OCI-LY7 (cell line): ENCODE data around the gene RREB1. TPM values are rescaled to one million over a fixed set of nuclear protein-coding genes. Genes with fewer than 3 reads are reported as not detected.

Experiments
- BruUV-seq: library from RNA; stranded (reverse); fragments of 400-500 nt; replicated peaks from 2 replicates; lab custom pipeline; 2021; lab: Mats Ljungman, UMichigan
- CTCF ChIA-PET: fragments of 300-600 bp; sonication (Branson Sonifier 250); formaldehyde crosslinking; loops from one replicate; lab custom pipeline; 2022; ENCODE audit warnings: antibody characterized with exemption; ENCODE audit not compliant: unreplicated experiment; lab: Charles Lee
- POLR2A ChIA-PET: fragments of 300-600 bp; sonication (Branson Sonifier 250); formaldehyde crosslinking; loops from one replicate; lab custom pipeline; 2022; ENCODE audit warnings: antibody characterized with exemption; lab: Charles Lee
- DNase-seq: peaks from one replicate; pipeline ENCODE4 v3.0.0-alpha.2; 2015; ENCODE audit warnings: low spot score
- H2AFZ ChIP-seq: fragments of 200-600 bp; sonication (generic), shearing (Covaris generic); 2 replicates; pipeline ENCODE4 v1.6.1; 2014; ENCODE audit warnings: mild to moderate bottlenecking, antibody characterized with exemption, low read length, moderate library complexity
- H3K27ac ChIP-seq: fragments of 200-600 bp; sonication (generic); 2 replicates; pipeline ENCODE4 v1.5.1; 2014; ENCODE audit warnings: mixed run types, low read depth, mild to moderate bottlenecking, moderate library complexity, low read length, inconsistent platforms; ENCODE audit not compliant: poor library complexity, severe bottlenecking
- H3K36me3 ChIP-seq: fragments of 200-600 bp; sonication (generic); 2 replicates; pipeline ENCODE4 v1.6.1; 2014; ENCODE audit warnings: mild to moderate bottlenecking, antibody characterized with exemption, low read length, moderate library complexity, mixed read lengths; ENCODE audit not compliant: insufficient read depth
- H3K4me1 ChIP-seq: fragments of 200-600 bp; sonication (generic); 2 replicates; pipeline ENCODE4 v1.5.1; 2014; ENCODE audit warnings: mild to moderate bottlenecking, low read length; ENCODE audit not compliant: insufficient read depth, poor library complexity, severe bottlenecking
- H3K4me2 ChIP-seq: fragments of 200-600 bp; sonication (generic); 2 replicates; pipeline ENCODE4 v1.6.1; 2014; ENCODE audit warnings: mild to moderate bottlenecking, low read length
- H3K4me3 ChIP-seq: fragments of 200-600 bp; sonication (generic); 2 replicates; pipeline ENCODE4 v1.5.1; 2014; ENCODE audit warnings: mild to moderate bottlenecking, low read depth, low read length; ENCODE audit not compliant: poor library complexity, severe bottlenecking
- H3K79me2 ChIP-seq: fragments of 200-600 bp; sonication (generic); 2 replicates; pipeline ENCODE4 v1.6.1; 2016; ENCODE audit warnings: low read depth, mild to moderate bottlenecking, low read length, moderate library complexity, mixed read lengths; ENCODE audit not compliant: insufficient read depth
- H3K9me2 ChIP-seq: fragments of 200-600 bp; sonication (generic); 2 replicates; pipeline ENCODE4 v1.6.1; 2016; ENCODE audit warnings: mild to moderate bottlenecking, low read length, mixed read lengths; ENCODE audit not compliant: insufficient read depth
- H3K9me3 ChIP-seq: fragments of 200-600 bp; sonication (generic); 2 replicates; pipeline ENCODE4 v1.6.1; 2014; ENCODE audit warnings: mild to moderate bottlenecking, mixed run types, low read length, mixed read lengths
- H4K20me1 ChIP-seq: fragments of 200-600 bp; sonication (generic); 2 replicates; pipeline ENCODE4 v1.6.1; 2014; ENCODE audit warnings: mild to moderate bottlenecking, antibody characterized with exemption, low read length, moderate library complexity, mixed read lengths; ENCODE audit not compliant: insufficient read depth
- CTCF ChIP-seq: fragments of 200-600 bp; sonication (generic); conservative IDR thresholded peaks from 2 replicates; pipeline ENCODE4 v1.5.1; 2014; ENCODE audit warnings: mild to moderate bottlenecking, antibody characterized with exemption, low read length, moderate library complexity, mixed read lengths
- EZH2phosphoT487 ChIP-seq: fragments of 200-600 bp; sonication (generic); IDR thresholded peaks from 2 replicates; pipeline ENCODE4 v1.6.1; 2018; ENCODE audit warnings: low read depth, borderline replicate concordance, mild to moderate bottlenecking, mixed run types, antibody characterized with exemption, low read length, moderate library complexity, mixed read lengths
- intact Hi-C: fragments of 100-400 bp; cut with micrococcal nuclease; formaldehyde crosslinking; loops from one replicate; pipeline ENCODE4 v1.10.0; 2022; ENCODE audit not compliant: unreplicated experiment
- total RNA-seq, 2 experiments: library from RNA; depleted of rRNA in 1 of 2; stranded (reverse); fragments of >200 nt in 1 of 2; shearing (Covaris generic) in 1 of 2; gene quantifications; 2 replicates each; pipeline ENCODE4 v1.2.3, GENCODE V29; 2014 to 2022

Gene RREB1
- total RNA-seq, 2 experiments from 2014 or later, result 4.4 to 7.1 TPM

DNA sequence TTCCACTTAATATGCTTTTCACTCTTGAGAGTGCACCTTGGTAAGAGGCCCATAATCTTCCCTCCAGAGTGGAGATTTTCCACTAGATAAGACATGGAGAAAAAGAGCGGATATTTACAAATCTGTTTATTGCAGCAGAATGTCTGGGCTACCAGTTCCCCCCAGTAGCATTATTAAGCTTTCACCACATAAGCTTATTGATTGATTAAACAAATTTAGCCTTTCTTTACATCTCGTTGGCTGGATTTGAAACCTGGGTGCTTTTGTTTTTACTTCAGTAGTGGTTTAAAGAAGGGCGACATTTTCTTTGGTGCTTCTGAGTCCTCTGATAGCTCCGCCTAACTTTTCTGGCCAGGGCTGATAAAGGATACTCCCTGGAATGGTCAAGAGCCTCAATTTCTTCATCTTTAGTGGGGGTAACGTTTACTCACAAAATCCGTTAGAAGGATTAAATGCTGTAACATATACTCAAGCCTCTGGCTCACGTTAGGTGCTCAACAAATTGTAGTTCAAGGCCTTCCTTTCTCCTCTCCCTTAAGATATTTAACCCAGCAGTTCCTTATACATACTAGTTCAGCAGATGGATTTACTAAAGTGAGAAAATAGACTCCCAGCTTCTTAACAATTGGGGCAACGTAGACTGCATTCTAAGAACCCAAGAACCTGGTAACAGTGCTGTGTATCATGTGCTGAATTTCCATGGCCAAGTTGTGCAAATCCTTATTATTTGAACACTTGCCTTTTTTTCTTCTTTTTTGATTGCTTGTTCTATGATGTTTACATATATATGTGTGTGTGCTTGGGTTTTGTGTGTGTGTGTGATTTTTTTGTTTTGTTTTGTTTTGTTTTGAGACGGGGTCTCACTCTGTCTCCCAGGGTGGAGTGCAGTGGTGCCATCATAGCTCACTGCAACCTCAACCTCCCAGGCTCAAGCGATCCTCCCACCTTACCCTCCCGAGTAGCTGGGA lies 91.4 kb downstream of the RREB1 start:
- POLR2A ChIA-PET, result no interaction called here
- Histone ChIP-seq H3K9me2 (no peaks in the 10 kb centered on the region), H3K9me3 (no peaks in the 10 kb centered on the region), H3K36me3 (no peaks in the 10 kb centered on the region), H3K79me2 (no peaks in the 10 kb centered on the region), H4K20me1 (no peaks in the 10 kb centered on the region), H3K4me2 (no peak overlapping the region), H3K4me1 (peaks cover 13% of the 10 kb centered on the region), H3K4me3 (no peak overlapping the region), H2AFZ (no peak overlapping the region), H3K27ac (no peak overlapping the region)
- no peak for DNase-seq
- BruUV-seq, result no TSS peak
- intact Hi-C loops, result no loop called here
- TF ChIP-seq CTCF, result no peak
- CTCF ChIA-PET, result no interaction called here

GRCh38 chr6:7200598-7201443 lies 93.1 kb downstream of the RREB1 start:
- Histone ChIP-seq H3K36me3 (no peaks in the 10 kb centered on the region), H3K27ac (no peak overlapping the region), H3K9me3 (no peaks in the 10 kb centered on the region), H4K20me1 (no peaks in the 10 kb centered on the region), H3K4me3 (no peak overlapping the region), H3K4me2 (no peak overlapping the region), H3K4me1 (peaks cover 13% of the 10 kb centered on the region), H3K9me2 (no peaks in the 10 kb centered on the region), H2AFZ (no peak overlapping the region), H3K79me2 (no peaks in the 10 kb centered on the region)
- BruUV-seq, result no TSS peak
- ChIA-PET CTCF (no interaction called here), POLR2A (interaction anchor here (0.6 to 0.7 kb wide), 2 partner anchors 11 to 698 kb away, joined by 3 to 4 read pairs; no protein-coding TSS in a partner anchor)
- intact Hi-C loops, result no loop called here
- TF ChIP-seq CTCF, result no peak
- TF ChIP-seq EZH2phosphoT487, result no peak
- no peak for DNase-seq
